OCI-LY1 (cell line): Measurements from ENCODE around the gene ZBTB43.

Experiments used
- CTCF ChIP-seq: fragments of 200-600 bp; sonication (generic), shearing (Covaris generic); IDR thresholded peaks from 2 replicates; pipeline ENCODE4 v1.5.1; 2017; ENCODE audit warnings: mild to moderate bottlenecking, antibody characterized with exemption, low read length, moderate library complexity, mixed read lengths
- EZH2 ChIP-seq: fragments of 200-600 bp; sonication (generic), shearing (Covaris generic); IDR thresholded peaks from 2 replicates; pipeline ENCODE4 v1.8.0; 2017; ENCODE audit warnings: borderline replicate concordance, mixed run types, mild to moderate bottlenecking, antibody characterized with exemption, low read length, moderate library complexity, mixed read lengths

GRCh38 chr9:126809068-126809467 lies 4.2 kb downstream of the ZBTB43 start:
- TF ChIP-seq CTCF (no peak), EZH2 (no peak)
